OCI-LY1 (cell line): ENCODE measurements around the gene NSDHL.

Source experiments
- H2AFZ ChIP-seq: fragments of 200-600 bp; sonication (generic), shearing (Covaris generic); 2 replicates; pipeline ENCODE4 v1.6.0; 2014; ENCODE audit warnings: antibody characterized with exemption, mild to moderate bottlenecking, low read length
- H3F3A ChIP-seq: fragments of 200-600 bp; sonication (generic), shearing (Covaris generic); 2 replicates; pipeline ENCODE4 v1.6.0; 2014; ENCODE audit warnings: mild to moderate bottlenecking, antibody characterized with exemption, low read length, moderate library complexity; ENCODE audit not compliant: insufficient read depth
- H3K27ac ChIP-seq: fragments of 200-600 bp; sonication (generic); 2 replicates; pipeline ENCODE4 v1.5.1; 2014; ENCODE audit warnings: low read length, mixed run types, mild to moderate bottlenecking, low read depth; ENCODE audit not compliant: poor library complexity, severe bottlenecking
- H3K27me3 ChIP-seq: fragments of 200-600 bp; sonication (generic); 2 replicates; pipeline ENCODE4 v1.6.0; 2014; ENCODE audit warnings: antibody characterized with exemption, mild to moderate bottlenecking, low read length, moderate library complexity; ENCODE audit not compliant: insufficient read depth
- H3K36me3 ChIP-seq: fragments of 200-600 bp; sonication (generic); 2 replicates; pipeline ENCODE4 v1.6.1; 2014; ENCODE audit warnings: mild to moderate bottlenecking, antibody characterized with exemption, low read length, moderate library complexity, mixed read lengths; ENCODE audit not compliant: insufficient read depth
- H3K4me1 ChIP-seq: fragments of 200-600 bp; sonication (generic); 2 replicates; pipeline ENCODE4 v1.5.1; 2014; ENCODE audit warnings: mild to moderate bottlenecking, low read length, moderate library complexity; ENCODE audit not compliant: insufficient read depth, severe bottlenecking
- H3K4me2 ChIP-seq: fragments of 200-600 bp; sonication (generic), shearing (Covaris generic); 2 replicates; pipeline ENCODE4 v1.6.1; 2014; ENCODE audit warnings: low read length
- H3K4me3 ChIP-seq: fragments of 200-600 bp; sonication (generic); 2 replicates; pipeline ENCODE4 v1.5.1; 2014; ENCODE audit warnings: low read length, low read depth, mild to moderate bottlenecking, mixed read lengths; ENCODE audit not compliant: poor library complexity, severe bottlenecking
- H3K79me2 ChIP-seq: fragments of 200-600 bp; shearing (Covaris generic); 2 replicates; pipeline ENCODE4 v1.6.1; 2016; ENCODE audit warnings: mixed run types, low read length, mixed read lengths; ENCODE audit not compliant: insufficient read depth
- H3K9ac ChIP-seq: fragments of 200-600 bp; sonication (generic), shearing (Covaris generic); 2 replicates; pipeline ENCODE4 v1.6.1; 2014; ENCODE audit warnings: mild to moderate bottlenecking, low read length, mixed read lengths
- H3K9me2 ChIP-seq: fragments of 200-600 bp; sonication (generic), shearing (Covaris generic); 2 replicates; pipeline ENCODE4 v1.6.1; 2014; ENCODE audit warnings: low read depth, mild to moderate bottlenecking, low read length, mixed read lengths
- H3K9me3 ChIP-seq: fragments of 200-600 bp; shearing (Covaris generic); 2 replicates; pipeline ENCODE4 v1.6.1; 2014; ENCODE audit warnings: low read length, mixed read lengths
- H4K20me1 ChIP-seq: fragments of 200-600 bp; sonication (generic), shearing (Covaris generic); 2 replicates; pipeline ENCODE4 v1.6.0; 2016; ENCODE audit warnings: mild to moderate bottlenecking, low read length; ENCODE audit not compliant: insufficient read depth
- EZH2 ChIP-seq: fragments of 200-600 bp; sonication (generic), shearing (Covaris generic); IDR thresholded peaks from 2 replicates; pipeline ENCODE4 v1.8.0; 2017; ENCODE audit warnings: borderline replicate concordance, mixed run types, mild to moderate bottlenecking, antibody characterized with exemption, low read length, moderate library complexity, mixed read lengths
- TF ChIP-seq, protein P1 (sequence below): fragments of 200-600 bp; sonication (generic), shearing (Covaris generic); IDR thresholded peaks from 2 replicates; pipeline ENCODE4 v1.5.1; 2017; ENCODE audit warnings: mild to moderate bottlenecking, antibody characterized with exemption, low read length, moderate library complexity, mixed read lengths

The NSDHL gene

DNA sequence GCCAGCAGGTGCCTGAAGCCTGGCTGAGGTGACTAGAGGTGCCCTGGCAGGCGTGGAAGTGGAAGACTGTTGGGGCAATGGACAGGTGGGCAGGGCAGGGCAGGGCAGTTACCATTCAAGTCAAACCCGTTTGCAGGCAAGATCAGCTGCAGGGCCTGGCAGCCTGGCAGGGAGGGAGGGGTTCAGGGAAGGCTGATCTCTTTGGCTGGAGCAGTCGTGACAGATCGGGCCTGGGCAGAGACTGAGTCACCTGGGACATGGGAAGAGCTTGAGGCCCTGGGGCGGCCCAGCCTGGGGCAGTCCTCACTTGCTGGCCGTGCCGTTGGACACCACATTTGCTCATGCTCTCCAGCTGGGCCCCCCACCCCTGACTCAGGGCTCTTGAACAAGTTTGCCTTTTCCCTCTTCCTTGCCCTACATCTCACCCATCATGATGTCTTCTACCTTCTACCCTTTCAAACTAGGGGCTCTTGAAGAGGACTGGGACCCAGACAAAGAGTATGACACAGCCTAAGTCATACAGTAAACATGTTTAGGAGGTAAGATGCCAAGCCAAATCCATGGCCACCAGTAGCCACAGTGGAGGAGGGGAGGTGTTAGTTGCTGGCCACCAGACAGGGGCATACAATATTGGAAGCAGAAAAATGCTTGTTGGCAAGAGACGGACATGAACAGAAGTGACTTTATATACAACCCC is 65.0 kb downstream of the NSDHL start:
- H3K9me2 ChIP-seq: no peaks in the 10 kb centered on the region
- no peak overlapping the region for H3K4me3 ChIP-seq
- H3K4me1 ChIP-seq: no peaks in the 10 kb centered on the region
- no peak for TF ChIP-seq EZH2
- TF ChIP-seq, protein P1, sequence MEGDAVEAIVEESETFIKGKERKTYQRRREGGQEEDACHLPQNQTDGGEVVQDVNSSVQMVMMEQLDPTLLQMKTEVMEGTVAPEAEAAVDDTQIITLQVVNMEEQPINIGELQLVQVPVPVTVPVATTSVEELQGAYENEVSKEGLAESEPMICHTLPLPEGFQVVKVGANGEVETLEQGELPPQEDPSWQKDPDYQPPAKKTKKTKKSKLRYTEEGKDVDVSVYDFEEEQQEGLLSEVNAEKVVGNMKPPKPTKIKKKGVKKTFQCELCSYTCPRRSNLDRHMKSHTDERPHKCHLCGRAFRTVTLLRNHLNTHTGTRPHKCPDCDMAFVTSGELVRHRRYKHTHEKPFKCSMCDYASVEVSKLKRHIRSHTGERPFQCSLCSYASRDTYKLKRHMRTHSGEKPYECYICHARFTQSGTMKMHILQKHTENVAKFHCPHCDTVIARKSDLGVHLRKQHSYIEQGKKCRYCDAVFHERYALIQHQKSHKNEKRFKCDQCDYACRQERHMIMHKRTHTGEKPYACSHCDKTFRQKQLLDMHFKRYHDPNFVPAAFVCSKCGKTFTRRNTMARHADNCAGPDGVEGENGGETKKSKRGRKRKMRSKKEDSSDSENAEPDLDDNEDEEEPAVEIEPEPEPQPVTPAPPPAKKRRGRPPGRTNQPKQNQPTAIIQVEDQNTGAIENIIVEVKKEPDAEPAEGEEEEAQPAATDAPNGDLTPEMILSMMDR: no peak
- no peak overlapping the region for H3K4me2 ChIP-seq
- no peaks in the 10 kb centered on the region for H3K27me3 ChIP-seq
- no peak overlapping the region for H3K9ac ChIP-seq
- no peaks in the 10 kb centered on the region for H3K9me3 ChIP-seq
- no peaks in the 10 kb centered on the region for H3F3A ChIP-seq
- no peak overlapping the region for H3K27ac ChIP-seq
- H3K79me2 ChIP-seq: no peaks in the 10 kb centered on the region
- no peak overlapping the region for H2AFZ ChIP-seq
- H3K36me3 ChIP-seq: no peaks in the 10 kb centered on the region
- H4K20me1 ChIP-seq: no peaks in the 10 kb centered on the region

DNA sequence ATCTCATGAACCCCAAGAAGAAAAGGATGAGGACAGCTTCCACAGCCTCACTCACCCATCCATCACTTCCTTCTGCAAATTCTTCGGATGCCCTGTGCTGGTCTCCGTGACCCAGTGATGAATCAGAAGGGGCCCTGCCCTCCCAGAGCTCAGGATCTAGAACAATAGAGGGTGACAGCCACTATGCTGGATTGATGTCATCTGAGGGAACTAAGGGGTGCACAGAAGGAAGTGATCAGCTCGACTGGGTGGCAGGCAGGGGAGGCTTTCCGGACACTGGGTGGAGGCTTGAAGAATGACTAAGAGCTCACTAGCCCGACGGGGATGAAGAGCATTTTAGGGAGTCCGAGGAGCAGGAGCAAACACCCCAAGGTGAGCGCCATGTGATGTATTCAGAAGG is 65.6 kb downstream of the NSDHL start:
- no peaks in the 10 kb centered on the region for H3K27me3 ChIP-seq
- TF ChIP-seq EZH2: no peak
- TF ChIP-seq, protein P1: no peak
- no peak overlapping the region for H3K27ac ChIP-seq
- no peaks in the 10 kb centered on the region for H3K79me2 ChIP-seq
- H3K9ac ChIP-seq: no peak overlapping the region
- no peaks in the 10 kb centered on the region for H4K20me1 ChIP-seq
- no peak overlapping the region for H3K4me2 ChIP-seq
- H3K9me2 ChIP-seq: no peaks in the 10 kb centered on the region
- no peaks in the 10 kb centered on the region for H3K9me3 ChIP-seq
- no peaks in the 10 kb centered on the region for H3F3A ChIP-seq
- no peak overlapping the region for H3K4me3 ChIP-seq
- H3K4me1 ChIP-seq: no peaks in the 10 kb centered on the region
- no peak overlapping the region for H2AFZ ChIP-seq
- no peaks in the 10 kb centered on the region for H3K36me3 ChIP-seq

DNA sequence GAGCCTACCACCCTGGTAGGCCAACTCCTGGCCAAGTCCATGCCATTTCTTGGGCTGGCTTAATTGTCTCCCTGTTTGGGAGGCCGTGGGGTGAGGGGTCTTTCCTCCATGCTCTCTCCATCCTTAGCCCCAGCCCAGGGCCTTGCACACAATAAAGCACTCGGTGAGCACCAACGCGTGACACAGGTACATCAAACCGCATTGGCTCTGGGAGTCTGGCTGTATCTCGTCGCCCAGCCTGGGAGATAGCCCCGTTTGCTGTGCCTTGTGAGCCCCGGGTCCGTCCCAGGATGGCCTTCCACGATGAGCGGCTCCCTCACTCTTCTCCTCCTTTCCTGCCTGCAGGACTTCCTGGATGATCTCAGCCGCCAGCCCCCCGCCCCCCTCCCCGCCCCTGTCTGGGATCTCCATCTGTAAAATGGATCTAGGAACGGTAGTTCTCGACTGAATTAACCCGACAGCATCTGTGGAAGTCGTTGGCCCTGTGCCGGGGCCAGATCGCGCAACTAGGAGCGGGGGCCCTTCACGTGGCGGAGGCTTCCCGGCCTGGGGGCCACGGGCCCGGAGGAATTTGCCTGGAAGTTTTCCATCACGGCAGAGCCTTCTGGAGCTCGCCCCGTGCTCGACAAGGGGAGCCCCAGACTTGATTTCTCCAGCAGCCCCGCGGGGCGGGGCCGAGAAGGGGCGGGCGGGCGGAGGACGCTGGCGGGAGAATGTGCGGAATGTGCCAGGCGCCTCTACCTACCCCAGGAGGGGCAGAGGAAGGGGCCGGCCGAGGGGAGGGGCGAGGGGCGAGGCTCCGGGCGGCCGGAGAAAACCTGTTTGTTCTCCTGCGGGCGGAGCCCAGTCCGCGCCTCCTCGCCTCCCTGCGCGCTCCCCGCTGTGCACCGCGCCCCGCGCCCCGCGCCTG is 66.6 kb downstream of the NSDHL start, which contains the start of gene ZNF185:
ZNF185 (plus strand) TSS at position 846 of the 910 bp plus-strand sequence. CDS start 16,423 bp downstream, outside the sequence.
- no peaks in the 10 kb centered on the region for H4K20me1 ChIP-seq
- H3K9me3 ChIP-seq: no peaks in the 10 kb centered on the region
- no peaks in the 10 kb centered on the region for H3K4me1 ChIP-seq
- H3F3A ChIP-seq: no peaks in the 10 kb centered on the region
- no peak within 1 kb of the TSS for H3K9ac ChIP-seq
- no peak within 1 kb of the TSS for H3K4me2 ChIP-seq
- no peak within 1 kb of the TSS for H3K27ac ChIP-seq
- no peaks in the 10 kb centered on the region for H3K27me3 ChIP-seq
- TF ChIP-seq, protein P1: no peak
- TF ChIP-seq EZH2: no peak
- no peaks in the 10 kb centered on the region for H3K36me3 ChIP-seq
- H2AFZ ChIP-seq: no peak within 1 kb of the TSS
- no peak within 1 kb of the TSS for H3K4me3 ChIP-seq
- H3K9me2 ChIP-seq: no peaks in the 10 kb centered on the region
- no peaks in the 10 kb centered on the region for H3K79me2 ChIP-seq
